HepG2 (cell line): ENCODE results near the gene NPBWR2. TPM values are rescaled to one million over a fixed set of nuclear protein-coding genes. Genes with fewer than 3 reads are reported as not detected.
A peak's percentile ranks its signal among the peaks of the same experiment; 100 is the strongest.

Experiments
- ATF3 ChIP-seq: sonication (generic); formaldehyde crosslinking; IDR thresholded peaks from 2 replicates; pipeline ENCODE4 v1.4.0; 2020; ENCODE audit warnings: missing genetic modification reagents
- ATM ChIP-seq: fragments of 450-650 bp; IDR thresholded peaks from 2 replicates; pipeline ENCODE4 v1.7.1; 2017; ENCODE audit warnings: mild to moderate bottlenecking, borderline replicate concordance
- CBX1 ChIP-seq: IDR thresholded peaks from one replicate; pipeline ENCODE4 v1.6.1; 2016; ENCODE audit warnings: antibody characterized with exemption, low read depth
- HOXA3 ChIP-seq: sonication (generic); formaldehyde crosslinking; IDR thresholded peaks from 2 replicates; pipeline ENCODE4 v1.5.0; 2020; ENCODE audit warnings: missing genetic modification reagents
- HOXA5 ChIP-seq: sonication (generic); formaldehyde crosslinking; IDR thresholded peaks from 2 replicates; pipeline ENCODE4 v1.4.0; 2020; ENCODE audit warnings: missing genetic modification reagents
- IRX3 ChIP-seq: sonication (generic); formaldehyde crosslinking; IDR thresholded peaks from 2 replicates; pipeline ENCODE4 v1.8.1; 2023; ENCODE audit warnings: mild to moderate bottlenecking, low read depth, missing genetic modification reagents, borderline replicate concordance
- NFIB ChIP-seq: sonication (generic); formaldehyde crosslinking; IDR thresholded peaks from 2 replicates; pipeline ENCODE4 v1.9.0; 2021; ENCODE audit warnings: missing genetic modification reagents, mild to moderate bottlenecking, borderline replicate concordance
- NR2C2 ChIP-seq: sonication (generic); formaldehyde crosslinking; IDR thresholded peaks from 2 replicates; pipeline ENCODE4 v1.4.0; 2020; ENCODE audit warnings: missing genetic modification reagents, mild to moderate bottlenecking, moderate library complexity, borderline replicate concordance
- RNF219 ChIP-seq: sonication (generic); formaldehyde crosslinking; IDR thresholded peaks from 2 replicates; pipeline ENCODE4 v1.5.0; 2020; ENCODE audit warnings: mild to moderate bottlenecking, missing genetic modification reagents
- ZNF501 ChIP-seq: sonication (generic); formaldehyde crosslinking; IDR thresholded peaks from 2 replicates; pipeline ENCODE4 v1.5.1; 2020; ENCODE audit warnings: mild to moderate bottlenecking, moderate library complexity, missing genetic modification reagents
- ZNF543 ChIP-seq: sonication (generic); formaldehyde crosslinking; IDR thresholded peaks from 2 replicates; pipeline ENCODE4 v1.4.0; 2020; ENCODE audit warnings: mild to moderate bottlenecking, missing genetic modification reagents
- ZSCAN30 ChIP-seq: sonication (generic); formaldehyde crosslinking; IDR thresholded peaks from 2 replicates; pipeline ENCODE4 v1.5.0; 2020; ENCODE audit warnings: mild to moderate bottlenecking, missing genetic modification reagents
- polyA plus RNA-seq, 8 experiments: library from polyadenylated mRNA; depleted of rRNA in 3 of 8; stranded (reverse) in 7 of 8; unstranded in 1 of 8; fragments of >200 nt; fragmentation: Illumina TruSeq in 4 of 8; extraction: Trizol in 4 of 8; gene quantifications; 2 replicates each; pipeline versions ENCODE4 v1.2.1 to v1.2.3, GENCODE V29; 2011 to 2016; ENCODE audit warnings: low read depth in 4 of 8, missing spikeins in 1 of 8, mixed read lengths in 1 of 8; ENCODE audit not compliant: insufficient read depth in 1 of 8
- total RNA-seq, 5 experiments: library from RNA; depleted of rRNA; stranded (reverse); fragments of >200 nt; fragmentation: Illumina TruSeq; extraction: Trizol; gene quantifications; 2 replicates each; pipeline ENCODE4 v1.2.3, GENCODE V29; 2016; ENCODE audit warnings: low read depth in 1 of 5
- TF ChIP-seq, protein P1 (sequence below): sonication (generic); formaldehyde crosslinking; IDR thresholded peaks from 2 replicates; pipeline ENCODE4 v1.5.0; 2020; ENCODE audit warnings: mild to moderate bottlenecking, missing genetic modification reagents, borderline replicate concordance
- TF ChIP-seq, protein P2 (sequence below): sonication (generic); formaldehyde crosslinking; IDR thresholded peaks from 2 replicates; pipeline ENCODE4 v1.8.0; 2022; ENCODE audit warnings: low read depth, missing genetic modification reagents

NPBWR2 gene
- total and polyA plus RNA-seq, 2 of the 13 experiments (the other 11 are each of a cell fraction or from before 2014, with no cell fraction given) = not detected

GRCh38 chr20:64053841-64054661, 53.3 kb downstream of the NPBWR2 start (continued):
- TF ChIP-seq, protein P1, sequence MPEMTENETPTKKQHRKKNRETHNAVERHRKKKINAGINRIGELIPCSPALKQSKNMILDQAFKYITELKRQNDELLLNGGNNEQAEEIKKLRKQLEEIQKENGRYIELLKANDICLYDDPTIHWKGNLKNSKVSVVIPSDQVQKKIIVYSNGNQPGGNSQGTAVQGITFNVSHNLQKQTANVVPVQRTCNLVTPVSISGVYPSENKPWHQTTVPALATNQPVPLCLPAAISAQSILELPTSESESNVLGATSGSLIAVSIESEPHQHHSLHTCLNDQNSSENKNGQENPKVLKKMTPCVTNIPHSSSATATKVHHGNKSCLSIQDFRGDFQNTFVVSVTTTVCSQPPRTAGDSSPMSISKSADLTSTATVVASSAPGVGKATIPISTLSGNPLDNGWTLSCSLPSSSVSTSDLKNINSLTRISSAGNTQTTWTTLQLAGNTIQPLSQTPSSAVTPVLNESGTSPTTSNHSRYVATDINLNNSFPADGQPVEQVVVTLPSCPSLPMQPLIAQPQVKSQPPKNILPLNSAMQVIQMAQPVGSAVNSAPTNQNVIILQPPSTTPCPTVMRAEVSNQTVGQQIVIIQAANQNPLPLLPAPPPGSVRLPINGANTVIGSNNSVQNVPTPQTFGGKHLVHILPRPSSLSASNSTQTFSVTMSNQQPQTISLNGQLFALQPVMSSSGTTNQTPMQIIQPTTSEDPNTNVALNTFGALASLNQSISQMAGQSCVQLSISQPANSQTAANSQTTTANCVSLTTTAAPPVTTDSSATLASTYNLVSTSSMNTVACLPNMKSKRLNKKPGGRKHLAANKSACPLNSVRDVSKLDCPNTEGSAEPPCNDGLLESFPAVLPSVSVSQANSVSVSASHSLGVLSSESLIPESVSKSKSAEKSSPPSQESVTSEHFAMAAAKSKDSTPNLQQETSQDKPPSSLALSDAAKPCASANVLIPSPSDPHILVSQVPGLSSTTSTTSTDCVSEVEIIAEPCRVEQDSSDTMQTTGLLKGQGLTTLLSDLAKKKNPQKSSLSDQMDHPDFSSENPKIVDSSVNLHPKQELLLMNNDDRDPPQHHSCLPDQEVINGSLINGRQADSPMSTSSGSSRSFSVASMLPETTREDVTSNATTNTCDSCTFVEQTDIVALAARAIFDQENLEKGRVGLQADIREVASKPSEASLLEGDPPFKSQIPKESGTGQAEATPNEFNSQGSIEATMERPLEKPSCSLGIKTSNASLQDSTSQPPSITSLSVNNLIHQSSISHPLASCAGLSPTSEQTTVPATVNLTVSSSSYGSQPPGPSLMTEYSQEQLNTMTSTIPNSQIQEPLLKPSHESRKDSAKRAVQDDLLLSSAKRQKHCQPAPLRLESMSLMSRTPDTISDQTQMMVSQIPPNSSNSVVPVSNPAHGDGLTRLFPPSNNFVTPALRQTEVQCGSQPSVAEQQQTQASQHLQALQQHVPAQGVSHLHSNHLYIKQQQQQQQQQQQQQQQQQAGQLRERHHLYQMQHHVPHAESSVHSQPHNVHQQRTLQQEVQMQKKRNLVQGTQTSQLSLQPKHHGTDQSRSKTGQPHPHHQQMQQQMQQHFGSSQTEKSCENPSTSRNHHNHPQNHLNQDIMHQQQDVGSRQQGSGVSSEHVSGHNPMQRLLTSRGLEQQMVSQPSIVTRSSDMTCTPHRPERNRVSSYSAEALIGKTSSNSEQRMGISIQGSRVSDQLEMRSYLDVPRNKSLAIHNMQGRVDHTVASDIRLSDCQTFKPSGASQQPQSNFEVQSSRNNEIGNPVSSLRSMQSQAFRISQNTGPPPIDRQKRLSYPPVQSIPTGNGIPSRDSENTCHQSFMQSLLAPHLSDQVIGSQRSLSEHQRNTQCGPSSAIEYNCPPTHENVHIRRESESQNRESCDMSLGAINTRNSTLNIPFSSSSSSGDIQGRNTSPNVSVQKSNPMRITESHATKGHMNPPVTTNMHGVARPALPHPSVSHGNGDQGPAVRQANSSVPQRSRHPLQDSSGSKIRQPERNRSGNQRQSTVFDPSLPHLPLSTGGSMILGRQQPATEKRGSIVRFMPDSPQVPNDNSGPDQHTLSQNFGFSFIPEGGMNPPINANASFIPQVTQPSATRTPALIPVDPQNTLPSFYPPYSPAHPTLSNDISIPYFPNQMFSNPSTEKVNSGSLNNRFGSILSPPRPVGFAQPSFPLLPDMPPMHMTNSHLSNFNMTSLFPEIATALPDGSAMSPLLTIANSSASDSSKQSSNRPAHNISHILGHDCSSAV (CRISPR knock-in tag) = 0 out of 2 replicates have a peak, but pooled peaks have one; percentile 1
- TF ChIP-seq CBX1 (peak; percentile 50), ATF3 (peak; percentile 60; the same call in 1 of the 2 replicates), IRX3 (CRISPR knock-in tag) (no peak), RNF219 (CRISPR knock-in tag) (no peak), HOXA3 (peak; percentile 85), ATM (no peak), ZNF543 (peak; percentile 92), ZNF501 (peak; percentile 62), ZSCAN30 (CRISPR knock-in tag) (no peak), NR2C2 (peak; percentile 50; the same call in 1 of the 2 replicates), NFIB (CRISPR knock-in tag) (no peak), HOXA5 (CRISPR knock-in tag) (peak; percentile 89)
- TF ChIP-seq, protein P2, sequence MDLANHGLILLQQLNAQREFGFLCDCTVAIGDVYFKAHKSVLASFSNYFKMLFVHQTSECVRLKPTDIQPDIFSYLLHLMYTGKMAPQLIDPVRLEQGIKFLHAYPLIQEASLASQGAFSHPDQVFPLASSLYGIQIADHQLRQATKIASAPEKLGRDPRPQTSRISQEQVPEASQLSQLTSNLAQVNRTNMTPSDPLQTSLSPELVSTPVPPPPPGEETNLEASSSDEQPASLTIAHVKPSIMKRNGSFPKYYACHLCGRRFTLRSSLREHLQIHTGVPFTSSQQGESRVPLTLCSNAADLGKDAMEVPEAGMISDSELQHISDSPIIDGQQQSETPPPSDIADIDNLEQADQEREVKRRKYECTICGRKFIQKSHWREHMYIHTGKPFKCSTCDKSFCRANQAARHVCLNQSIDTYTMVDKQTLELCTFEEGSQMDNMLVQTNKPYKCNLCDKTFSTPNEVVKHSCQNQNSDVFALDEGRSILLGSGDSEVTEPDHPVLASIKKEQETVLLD (CRISPR knock-in tag) = peak; percentile 46; the same call in 1 of the 2 replicates
